ENCODE data around the gene ENTHD1.

Gene ENTHD1

DNA sequence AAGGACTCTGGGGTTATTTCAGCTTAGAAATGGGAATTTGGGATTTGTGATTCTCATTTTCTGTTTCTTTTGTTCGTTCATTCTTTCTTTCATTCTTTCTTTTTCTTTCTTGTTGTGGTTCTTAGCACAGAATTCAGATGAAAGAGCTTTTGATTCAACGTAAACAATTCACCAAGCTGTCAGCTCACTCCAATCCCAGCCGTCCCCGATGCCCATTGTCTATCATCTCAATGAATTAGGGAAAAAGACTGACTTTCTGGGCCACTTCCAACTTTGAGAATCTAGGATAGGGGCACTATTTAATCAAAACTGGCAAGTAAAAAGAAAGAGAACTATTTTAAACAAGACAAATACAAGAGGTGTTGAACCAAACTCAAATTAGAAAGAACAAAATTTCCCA is 41.6 kb upstream of the ENTHD1 start:
- ChIA-PET POLR2A (no interaction called here), CTCF (interaction anchor here (0.6 to 3.7 kb wide), 6 partner anchors 10 to 314 kb away, joined by 3 to 36 read pairs (median 4); no protein-coding TSS in a partner anchor)
- no peaks in the 10 kb centered on the region for H3K36me3 ChIP-seq (ENCODE audit: control insufficient read depth in 2 of 2, insufficient read depth in 1 of 2, low read length in 2 of 2)
- no peaks in the 10 kb centered on the region for H3K4me1 ChIP-seq (ENCODE audit: control insufficient read depth, insufficient read depth, low read length)
- H3K27ac ChIP-seq (ENCODE audit: extremely low read depth, low read depth, low read length): no peak overlapping the region
- no peaks in the 10 kb centered on the region for H3K9me3 ChIP-seq (ENCODE audit: control insufficient read depth, insufficient read depth, low read depth, low read length)
- TF ChIP-seq, protein P1, sequence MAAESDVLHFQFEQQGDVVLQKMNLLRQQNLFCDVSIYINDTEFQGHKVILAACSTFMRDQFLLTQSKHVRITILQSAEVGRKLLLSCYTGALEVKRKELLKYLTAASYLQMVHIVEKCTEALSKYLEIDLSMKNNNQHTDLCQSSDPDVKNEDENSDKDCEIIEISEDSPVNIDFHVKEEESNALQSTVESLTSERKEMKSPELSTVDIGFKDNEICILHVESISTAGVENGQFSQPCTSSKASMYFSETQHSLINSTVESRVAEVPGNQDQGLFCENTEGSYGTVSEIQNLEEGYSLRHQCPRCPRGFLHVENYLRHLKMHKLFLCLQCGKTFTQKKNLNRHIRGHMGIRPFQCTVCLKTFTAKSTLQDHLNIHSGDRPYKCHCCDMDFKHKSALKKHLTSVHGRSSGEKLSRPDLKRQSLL (tag by site-specific recombination; IDR thresholded peaks at IDR 0.05): no peak
- no peak for TF ChIP-seq ZNF140 (tag by site-specific recombination; IDR thresholded peaks at IDR 0.05)
- no peak for TF ChIP-seq ZIC2 (tag by site-specific recombination; IDR thresholded peaks at IDR 0.05)
- no peak for TF ChIP-seq ZNF133 (tag by site-specific recombination; IDR thresholded peaks at IDR 0.05)
- TF ChIP-seq ZNF670 (tag by site-specific recombination; IDR thresholded peaks at IDR 0.05; ENCODE audit: low read depth): no peak
- TF ChIP-seq ZBTB48 (tag by site-specific recombination; IDR thresholded peaks at IDR 0.05): no peak
- no peak for TF ChIP-seq ZNF174 (tag by site-specific recombination; IDR thresholded peaks at IDR 0.05)
- no peak for TF ChIP-seq ZNF280C (tag by site-specific recombination; IDR thresholded peaks at IDR 0.05)
- no peak for TF ChIP-seq ZNF211 (tag by site-specific recombination; IDR thresholded peaks at IDR 0.05; ENCODE audit: low read depth)
- TF ChIP-seq, protein P2, sequence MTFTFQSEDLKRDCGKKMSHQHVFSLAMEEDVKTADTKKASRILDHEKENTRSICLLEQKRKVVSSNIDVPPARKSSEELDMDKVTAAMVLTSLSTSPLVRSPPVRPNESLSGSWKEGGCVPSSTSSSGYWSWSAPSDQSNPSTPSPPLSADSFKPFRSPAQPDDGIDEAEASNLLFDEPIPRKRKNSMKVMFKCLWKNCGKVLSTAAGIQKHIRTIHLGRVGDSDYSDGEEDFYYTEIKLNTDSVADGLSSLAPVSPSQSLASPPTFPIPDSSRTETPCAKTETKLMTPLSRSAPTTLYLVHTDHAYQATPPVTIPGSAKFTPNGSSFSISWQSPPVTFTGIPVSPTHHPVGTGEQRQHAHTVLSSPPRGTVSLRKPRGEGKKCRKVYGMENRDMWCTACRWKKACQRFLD (tag by site-specific recombination; IDR thresholded peaks at IDR 0.05): no peak
- no peak for TF ChIP-seq HOXA7 (CRISPR knock-in tag; IDR thresholded peaks at IDR 0.05; ENCODE audit: borderline replicate concordance)
- no peak for TF ChIP-seq ZNF473 (tag by site-specific recombination; IDR thresholded peaks at IDR 0.05)
- TF ChIP-seq ZNF335 (tag by site-specific recombination; conservative IDR thresholded peaks at IDR 0.05): no peak
- H3K4me3 ChIP-seq (ENCODE audit: low read depth, low read length): no peak overlapping the region

DNA sequence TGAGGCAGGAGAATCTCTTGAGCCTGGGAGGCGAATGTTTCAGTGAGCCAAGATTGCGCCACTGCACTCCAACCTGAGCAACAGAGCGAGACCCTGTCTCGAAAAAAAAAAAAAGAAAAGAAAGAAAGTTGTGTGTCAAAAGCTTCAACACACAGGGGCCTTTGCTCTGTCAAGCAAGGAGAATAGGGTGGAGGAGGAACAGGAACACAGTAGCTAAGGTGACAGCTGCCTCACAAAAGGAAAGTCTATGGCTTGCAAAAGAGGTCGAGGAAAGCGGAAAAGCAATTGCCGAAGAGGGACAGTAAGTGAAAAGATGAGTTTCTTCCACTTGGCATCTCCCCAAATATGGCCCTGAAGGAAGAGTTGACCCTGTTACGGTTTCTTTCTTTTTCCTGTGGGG is 40.2 kb upstream of the ENTHD1 start:
- Histone ChIP-seq H3K4me3 (ENCODE audit: low read depth, low read length) (no peak overlapping the region), H3K9me3 (ENCODE audit: control insufficient read depth, insufficient read depth, low read depth, low read length) (no peaks in the 10 kb centered on the region), H3K36me3 (ENCODE audit: control insufficient read depth in 2 of 2, insufficient read depth in 1 of 2, low read length in 2 of 2) (no peaks in the 10 kb centered on the region), H3K27ac (ENCODE audit: extremely low read depth, low read depth, low read length) (no peak overlapping the region), H3K4me1 (ENCODE audit: control insufficient read depth, insufficient read depth, low read length) (no peaks in the 10 kb centered on the region)
- ChIA-PET POLR2A (no interaction called here), CTCF (interaction anchor here (0.6 to 3.7 kb wide), 16 partner anchors 9 to 395 kb away, joined by 3 to 36 read pairs (median 5); no protein-coding TSS in a partner anchor)
- TF ChIP-seq ZNF660 (tag by site-specific recombination; IDR thresholded peaks at IDR 0.05) (no peak), PRDM1 (tag by site-specific recombination; IDR thresholded peaks at IDR 0.05) (peak; percentile 72)

DNA sequence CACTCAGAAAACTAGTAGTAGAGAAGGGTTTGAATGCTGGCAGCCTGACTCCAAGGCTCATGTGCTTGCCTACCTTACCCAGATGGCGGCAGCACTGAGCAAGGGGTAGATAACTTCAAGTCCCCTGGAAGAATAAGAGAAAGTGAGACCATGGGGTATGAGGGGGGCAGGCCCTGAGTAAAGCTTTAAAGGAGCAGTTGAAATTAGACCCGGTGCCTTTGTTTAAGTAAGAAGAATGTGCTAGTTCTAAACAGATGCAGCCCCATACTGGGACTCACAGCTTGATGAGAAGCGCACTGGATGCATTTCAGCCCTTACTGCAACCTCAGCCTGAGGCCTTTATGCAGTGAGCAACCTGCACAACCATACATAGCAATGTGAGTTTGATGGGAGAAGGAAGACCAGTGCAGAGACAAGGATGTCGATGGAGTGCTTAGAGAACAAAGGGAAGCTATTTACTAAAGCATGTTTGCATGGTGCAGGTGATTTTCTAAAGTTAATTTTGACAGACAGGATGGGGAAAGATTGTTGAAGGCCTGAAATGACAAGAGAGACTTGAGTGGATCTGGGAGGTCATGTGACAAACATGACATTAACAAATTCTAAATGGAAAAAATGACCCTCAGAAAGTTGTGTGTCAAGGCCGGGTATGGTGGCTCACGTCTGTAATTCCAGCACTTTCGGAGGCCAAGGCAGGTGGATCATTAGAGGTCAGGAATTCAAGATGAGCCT is 39.5 kb upstream of the ENTHD1 start:
- Histone ChIP-seq H3K36me3 (ENCODE audit: control insufficient read depth in 2 of 2, insufficient read depth in 1 of 2, low read length in 2 of 2) (no peaks in the 10 kb centered on the region), H3K4me3 (ENCODE audit: low read depth, low read length) (no peak overlapping the region), H3K27ac (ENCODE audit: extremely low read depth, low read depth, low read length) (no peak overlapping the region), H3K4me1 (ENCODE audit: control insufficient read depth, insufficient read depth, low read length) (no peaks in the 10 kb centered on the region), H3K9me3 (ENCODE audit: control insufficient read depth, insufficient read depth, low read depth, low read length) (no peaks in the 10 kb centered on the region)
- ChIA-PET POLR2A (interaction anchor here (1.3 kb wide), 1 partner anchor 10 kb away, joined by 3 read pairs; no protein-coding TSS in a partner anchor), CTCF (interaction anchor here (0.6 to 3.7 kb wide), 28 partner anchors 9 to 394 kb away, joined by 3 to 36 read pairs (median 4); no protein-coding TSS in a partner anchor)
- TF ChIP-seq HIC1 (tag by site-specific recombination; IDR thresholded peaks at IDR 0.05) (no peak), CTCF (tag by site-specific recombination; IDR thresholded peaks at IDR 0.05) (peak; percentile 37; the same call in 1 of the 2 replicates), ELK4 (IDR thresholded peaks at IDR 0.05; ENCODE audit: borderline replicate concordance, low read depth, low read length) (no peak), ZNF654 (tag by site-specific recombination; IDR thresholded peaks at IDR 0.05; ENCODE audit: low read depth) (0 out of 2 replicates have a peak, but pooled peaks have one; percentile 7), ZNF549 (tag by site-specific recombination; IDR thresholded peaks at IDR 0.05) (no peak), TCF7L2 (IDR thresholded peaks at IDR 0.05; ENCODE audit: borderline replicate concordance, low read depth, low read length) (no peak)
